ENCODE results near the gene KLHDC4.

- TF ChIP-seq USF2 (IDR thresholded peaks at IDR 0.05; ENCODE audit: borderline replicate concordance, low read depth, low read length) (no peak), MEF2A (IDR thresholded peaks at IDR 0.05; ENCODE audit: borderline replicate concordance, low read depth) (no peak), NFIC (IDR thresholded peaks at IDR 0.05; ENCODE audit: borderline replicate concordance) (no peak), CTCF (IDR thresholded peaks at IDR 0.05) (no peak), MXI1 (IDR thresholded peaks at IDR 0.05; ENCODE audit: low read depth, low read length) (no peak), SIN3A (IDR thresholded peaks at IDR 0.05; ENCODE audit: borderline replicate concordance, low read depth, low read length) (no peak)
Observed at GRCh38 chr16:87715658-87716057, 50.1 kb downstream of the KLHDC4 start.

All from SK-N-SH (cell line).